DND-41 (cell line): ENCODE measurements around the gene IQSEC1.

Experiments used
- ATAC-seq: fragments of 200-7000 bp; cut with Tn5 transposase; 3 replicates; pipeline ENCODE4 v1.9.1; 2021; ENCODE audit warnings: low read depth; ENCODE audit not compliant: insufficient read depth
- DNase-seq: peaks from one replicate; pipeline ENCODE4 v3.0.0-alpha.2; 2020
- H2AFZ ChIP-seq: 2 replicates; pipeline ENCODE4 v1.6.0; 2012; ENCODE audit warnings: low read depth, low read length
- H3K27ac ChIP-seq: 2 replicates; pipeline ENCODE4 v1.5.1; 2012; ENCODE audit warnings: low read length, inconsistent platforms
- H3K27me3 ChIP-seq: fragments of 200-600 bp; sonication (generic); 2 replicates; pipeline ENCODE4 v1.6.0; 2012; ENCODE audit warnings: low read length, mild to moderate bottlenecking, inconsistent platforms; ENCODE audit not compliant: insufficient read depth, poor library complexity
- H3K36me3 ChIP-seq: 2 replicates; pipeline ENCODE4 v1.5.1; 2012; ENCODE audit warnings: low read length, inconsistent platforms; ENCODE audit not compliant: insufficient read depth
- H3K4me1 ChIP-seq: 2 replicates; pipeline ENCODE4 v1.5.1; 2012; ENCODE audit warnings: mild to moderate bottlenecking, low read length; ENCODE audit not compliant: insufficient read depth
- H3K4me2 ChIP-seq: 2 replicates; pipeline ENCODE4 v1.6.0; 2012; ENCODE audit warnings: mild to moderate bottlenecking, moderate library complexity, low read length, inconsistent platforms; ENCODE audit not compliant: insufficient read depth
- H3K4me3 ChIP-seq, 2 experiments: fragments of 200-600 bp in 1 of 2; shearing (Covaris generic) in 1 of 2; 2 replicates each; pipeline ENCODE4 v1.5.1; 2012 to 2016; ENCODE audit warnings: inconsistent platforms in 2 of 2, low read length in 2 of 2, mild to moderate bottlenecking in 2 of 2, low read depth in 1 of 2, moderate library complexity in 1 of 2
- H3K79me2 ChIP-seq: 2 replicates; pipeline ENCODE4 v1.6.0; 2012; ENCODE audit warnings: low read length, inconsistent platforms; ENCODE audit not compliant: insufficient read depth
- H3K9ac ChIP-seq: 2 replicates; pipeline ENCODE4 v1.6.0; 2012; ENCODE audit warnings: low read depth, mild to moderate bottlenecking, inconsistent platforms, low read length, moderate library complexity
- H3K9me3 ChIP-seq: 2 replicates; pipeline ENCODE4 v1.5.1; 2012; ENCODE audit warnings: low read length, moderate library complexity, mild to moderate bottlenecking, inconsistent platforms; ENCODE audit not compliant: insufficient read depth, severe bottlenecking
- H4K20me1 ChIP-seq: 2 replicates; pipeline ENCODE4 v1.6.0; 2012; ENCODE audit warnings: low read length; ENCODE audit not compliant: insufficient read depth
- CTCF ChIP-seq: IDR thresholded peaks from 2 replicates; pipeline ENCODE4 v1.5.1; 2012; ENCODE audit warnings: borderline replicate concordance, low read length, moderate library complexity, mild to moderate bottlenecking; ENCODE audit not compliant: poor library complexity, severe bottlenecking; ENCODE audit errors: extremely low read depth
- EZH2 ChIP-seq: IDR thresholded peaks from 3 replicates; pipeline ENCODE4 v1.6.1; 2012; ENCODE audit warnings: borderline replicate concordance, low read depth, mild to moderate bottlenecking, moderate library complexity, low read length, inconsistent platforms; ENCODE audit not compliant: severe bottlenecking

The IQSEC1 gene

GRCh38 chr3:12939137-12939536, 134.1 kb downstream of the IQSEC1 start:
- no peak for ATAC-seq
- Histone ChIP-seq H3K9ac (no peak overlapping the region), H3K4me3 (no peak overlapping the region), H3K9me3 (no peaks in the 10 kb centered on the region), H2AFZ (no peak overlapping the region), H3K27me3 (no peaks in the 10 kb centered on the region), H3K79me2 (no peaks in the 10 kb centered on the region), H3K27ac (no peak overlapping the region), H3K4me2 (no peak overlapping the region), H3K36me3 (peaks cover 48% of the 10 kb centered on the region), H4K20me1 (peaks cover 8% of the 10 kb centered on the region; the same call in 1 of the 2 replicates), H3K4me1 (no peaks in the 10 kb centered on the region)
- no peak for DNase-seq
- TF ChIP-seq EZH2 (no peak), CTCF (no peak)

GRCh38 chr3:12938258-12938711, 134.9 kb downstream of the IQSEC1 start:
- TF ChIP-seq CTCF (no peak), EZH2 (no peak)
- Histone ChIP-seq H3K9me3 (no peaks in the 10 kb centered on the region), H3K27ac (no peak overlapping the region), H3K4me2 (no peak overlapping the region), H4K20me1 (peaks cover 6% of the 10 kb centered on the region; the same call in 1 of the 2 replicates), H3K27me3 (no peaks in the 10 kb centered on the region), H3K36me3 (peaks cover 53% of the 10 kb centered on the region), H3K4me1 (no peaks in the 10 kb centered on the region), H3K79me2 (no peaks in the 10 kb centered on the region), H3K9ac (no peak overlapping the region), H3K4me3 (no peak overlapping the region), H2AFZ (no peak overlapping the region)
- DNase-seq, result no peak
- ATAC-seq, result no peak

- Histone ChIP-seq H3K4me1 (no peaks in the 10 kb centered on the region), H3K79me2 (no peaks in the 10 kb centered on the region), H3K36me3 (peaks cover 60% of the 10 kb centered on the region), H2AFZ (no peak overlapping the region), H4K20me1 (peaks cover 16% of the 10 kb centered on the region; the same call in 1 of the 2 replicates), H3K9ac (no peak overlapping the region), H3K27ac (no peak overlapping the region), H3K9me3 (no peaks in the 10 kb centered on the region), H3K4me3 (no peak overlapping the region), H3K4me2 (no peak overlapping the region), H3K27me3 (no peaks in the 10 kb centered on the region)
- DNase-seq (no peak), ATAC-seq (no peak)
- TF ChIP-seq CTCF (no peak), EZH2 (no peak)
Measured at GRCh38 chr3:12935861-12936830, 137.1 kb downstream of the IQSEC1 start.
